Measurements from ENCODE around the gene CREB3L2.
"Not testable (repeated sequence)": the region's sequence is repeated elsewhere in the genome, so short reads cannot be mapped to it uniquely, and the experiment has no call there.

Gene CREB3L2

GRCh38 chr7:137987018-137987349, 14.9 kb downstream of the CREB3L2 start:
- no peak for DNase-seq

- peak; percentile 58 for DNase-seq
Observed at GRCh38 chr7:137986252-137987017, 15.5 kb downstream of the CREB3L2 start.

GRCh38 chr7:137985897-137986251, 16.0 kb downstream of the CREB3L2 start:
- DNase-seq, result no peak

GRCh38 chr7:137985253-137985896, 16.5 kb downstream of the CREB3L2 start:
- DNase-seq, result no peak

GRCh38 chr7:137984181-137985041, 17.5 kb downstream of the CREB3L2 start:
- peak; percentile 36 for DNase-seq

GRCh38 chr7:137983323-137984008, 18.4 kb downstream of the CREB3L2 start:
- no peak for DNase-seq

- not testable (repeated sequence) for DNase-seq
Observed at GRCh38 chr7:137982394-137982793, 19.5 kb downstream of the CREB3L2 start.

- DNase-seq, result no peak
Observed at GRCh38 chr7:137981668-137982067, 20.2 kb downstream of the CREB3L2 start.

GRCh38 chr7:137981175-137981574, 20.7 kb downstream of the CREB3L2 start:
- no peak for DNase-seq

GRCh38 chr7:137980308-137980707, 21.6 kb downstream of the CREB3L2 start:
- DNase-seq, result no peak

GRCh38 chr7:137978464-137979237, 23.2 kb downstream of the CREB3L2 start:
- no peak for DNase-seq

- DNase-seq, result no peak
Observed at GRCh38 chr7:137977173-137977572, 24.7 kb downstream of the CREB3L2 start.

- no peak for DNase-seq
Observed at GRCh38 chr7:137976696-137977095, 25.2 kb downstream of the CREB3L2 start.

GRCh38 chr7:137976232-137976631, 25.7 kb downstream of the CREB3L2 start:
- DNase-seq, result no peak

GRCh38 chr7:137975768-137976167, 26.1 kb downstream of the CREB3L2 start:
- DNase-seq, result no peak

- DNase-seq, result peak; percentile 25
Observed at GRCh38 chr7:137975221-137975620, 26.7 kb downstream of the CREB3L2 start.

GRCh38 chr7:137974766-137975165, 27.1 kb downstream of the CREB3L2 start:
- no peak for DNase-seq

GRCh38 chr7:137970253-137970975, 31.5 kb downstream of the CREB3L2 start:
- DNase-seq, result peak; percentile 59

GRCh38 chr7:137969828-137970227, 32.1 kb downstream of the CREB3L2 start:
- DNase-seq, result no peak

- DNase-seq, result no peak
Observed at GRCh38 chr7:137968890-137969289, 33.0 kb downstream of the CREB3L2 start.

GRCh38 chr7:137968339-137968738, 33.5 kb downstream of the CREB3L2 start:
- not testable (repeated sequence) for DNase-seq

Measured in hematopoietic multipotent progenitor cell treated with erythropoietin and hydrocortisone succinate and interleukin-3 and kit ligand, for 8 days (in vitro differentiated cells).